Activated CD4-positive, alpha-beta T cell treated with anti-CD3 and anti-CD28 coated beads, Interleukin-2, amount 10 ng/mL, durations not matched to agents 24 days and 14 days (primary cell): ENCODE measurements around the gene TPR. TPM values are rescaled to one million over a fixed set of nuclear protein-coding genes. Genes with fewer than 3 reads are reported as not detected.
A peak's percentile ranks its signal among the peaks of the same experiment; 100 is the strongest.

Experiments
- DNase-seq: peaks from one replicate; pipeline ENCODE4 v3.0.0; 2022
- H3K27ac Mint-ChIP-seq: one replicate; pipeline ENCODE4 v1.8.0; 2022; ENCODE audit warnings: mild to moderate bottlenecking, mixed read lengths
- H3K27me3 Mint-ChIP-seq: one replicate; pipeline ENCODE4 v1.8.0; 2022; ENCODE audit warnings: mixed read lengths
- H3K36me3 Mint-ChIP-seq: one replicate; pipeline ENCODE4 v1.8.0; 2022; ENCODE audit warnings: low read depth, mild to moderate bottlenecking, mixed read lengths
- H3K4me1 Mint-ChIP-seq: one replicate; pipeline ENCODE4 v1.8.0; 2021; ENCODE audit warnings: mixed read lengths
- H3K4me3 Mint-ChIP-seq: one replicate; pipeline ENCODE4 v1.8.0; 2022; ENCODE audit warnings: mild to moderate bottlenecking, moderate library complexity, mixed read lengths
- H3K9me3 Mint-ChIP-seq: one replicate; pipeline ENCODE4 v1.8.0; 2021; ENCODE audit warnings: mixed read lengths
- intact Hi-C: fragments of 100-400 bp; cut with micrococcal nuclease; formaldehyde crosslinking; loops from one replicate; pipeline ENCODE4 v1.15.1; 2023
- total RNA-seq: library from RNA; stranded (reverse); gene quantifications from 2 replicates; pipeline ENCODE4 v1.2.3, GENCODE V29; 2022

TPR gene
- total RNA-seq, 1 donor from 2014 or later = 185 TPM

- peaks cover 16% of the 10 kb centered on the region for H3K4me1 Mint-ChIP-seq
- peaks cover 4% of the 10 kb centered on the region for H3K9me3 Mint-ChIP-seq
- H3K4me3 Mint-ChIP-seq = no peak overlapping the region
- H3K27me3 Mint-ChIP-seq = no peaks in the 10 kb centered on the region
- intact Hi-C loops = no loop called here
- DNase-seq = no peak
- H3K36me3 Mint-ChIP-seq = peaks cover 43% of the 10 kb centered on the region
- no peak overlapping the region for H3K27ac Mint-ChIP-seq
These were observed 64.7 kb downstream of the TPR start for GRCh38 chr1:186310307-186310706.

GRCh38 chr1:186308264-186309060 is 66.6 kb downstream of the TPR start:
- intact Hi-C loops = loop anchor here (10.0 kb wide), 2 partner anchors 66 to 744 kb away; partner anchors contain the start of genes ODR4 and TPR
- peaks cover 4% of the 10 kb centered on the region for H3K9me3 Mint-ChIP-seq
- no peak overlapping the region for H3K4me3 Mint-ChIP-seq
- DNase-seq = peak; percentile 75
- no peak overlapping the region for H3K27ac Mint-ChIP-seq
- peaks cover 32% of the 10 kb centered on the region for H3K36me3 Mint-ChIP-seq
- peaks cover 26% of the 10 kb centered on the region for H3K4me1 Mint-ChIP-seq
- H3K27me3 Mint-ChIP-seq = no peaks in the 10 kb centered on the region

DNA sequence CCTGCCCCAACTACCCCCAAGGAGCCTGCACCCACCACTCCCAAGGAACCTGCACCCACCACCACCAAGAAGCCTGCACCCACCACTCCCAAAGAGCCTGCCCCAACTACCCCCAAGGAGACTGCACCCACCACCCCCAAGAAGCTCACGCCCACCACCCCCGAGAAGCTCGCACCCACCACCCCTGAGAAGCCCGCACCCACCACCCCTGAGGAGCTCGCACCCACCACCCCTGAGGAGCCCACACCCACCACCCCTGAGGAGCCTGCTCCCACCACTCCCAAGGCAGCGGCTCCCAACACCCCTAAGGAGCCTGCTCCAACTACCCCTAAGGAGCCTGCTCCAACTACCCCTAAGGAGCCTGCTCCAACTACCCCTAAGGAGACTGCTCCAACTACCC is 67.6 kb downstream of the TPR start:
- Mint-ChIP-seq H3K4me3 (no peak overlapping the region), H3K27me3 (no peaks in the 10 kb centered on the region), H3K9me3 (peaks cover 4% of the 10 kb centered on the region), H3K4me1 (peaks cover 32% of the 10 kb centered on the region), H3K36me3 (peaks cover 30% of the 10 kb centered on the region), H3K27ac (no peak overlapping the region)
- intact Hi-C loops = loop anchor here (10.0 kb wide), 2 partner anchors 67 to 743 kb away; partner anchors contain the start of genes ODR4 and TPR
- DNase-seq = no peak

DNA sequence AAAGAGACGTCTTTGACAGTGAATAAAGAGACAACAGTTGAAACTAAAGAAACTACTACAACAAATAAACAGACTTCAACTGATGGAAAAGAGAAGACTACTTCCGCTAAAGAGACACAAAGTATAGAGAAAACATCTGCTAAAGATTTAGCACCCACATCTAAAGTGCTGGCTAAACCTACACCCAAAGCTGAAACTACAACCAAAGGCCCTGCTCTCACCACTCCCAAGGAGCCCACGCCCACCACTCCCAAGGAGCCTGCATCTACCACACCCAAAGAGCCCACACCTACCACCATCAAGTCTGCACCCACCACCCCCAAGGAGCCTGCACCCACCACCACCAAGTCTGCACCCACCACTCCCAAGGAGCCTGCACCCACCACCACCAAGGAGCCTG is 68.5 kb downstream of the TPR start:
- Mint-ChIP-seq H3K36me3 (peaks cover 26% of the 10 kb centered on the region), H3K27me3 (no peaks in the 10 kb centered on the region), H3K4me3 (peak overlapping the region; percentile 63), H3K4me1 (peaks cover 41% of the 10 kb centered on the region), H3K27ac (peak overlapping the region; percentile 91), H3K9me3 (peaks cover 4% of the 10 kb centered on the region)
- peak; percentile 75 for DNase-seq
- intact Hi-C loops = loop anchor here (10.0 kb wide), 2 partner anchors 68 to 742 kb away; partner anchors contain the start of genes ODR4 and TPR

DNA sequence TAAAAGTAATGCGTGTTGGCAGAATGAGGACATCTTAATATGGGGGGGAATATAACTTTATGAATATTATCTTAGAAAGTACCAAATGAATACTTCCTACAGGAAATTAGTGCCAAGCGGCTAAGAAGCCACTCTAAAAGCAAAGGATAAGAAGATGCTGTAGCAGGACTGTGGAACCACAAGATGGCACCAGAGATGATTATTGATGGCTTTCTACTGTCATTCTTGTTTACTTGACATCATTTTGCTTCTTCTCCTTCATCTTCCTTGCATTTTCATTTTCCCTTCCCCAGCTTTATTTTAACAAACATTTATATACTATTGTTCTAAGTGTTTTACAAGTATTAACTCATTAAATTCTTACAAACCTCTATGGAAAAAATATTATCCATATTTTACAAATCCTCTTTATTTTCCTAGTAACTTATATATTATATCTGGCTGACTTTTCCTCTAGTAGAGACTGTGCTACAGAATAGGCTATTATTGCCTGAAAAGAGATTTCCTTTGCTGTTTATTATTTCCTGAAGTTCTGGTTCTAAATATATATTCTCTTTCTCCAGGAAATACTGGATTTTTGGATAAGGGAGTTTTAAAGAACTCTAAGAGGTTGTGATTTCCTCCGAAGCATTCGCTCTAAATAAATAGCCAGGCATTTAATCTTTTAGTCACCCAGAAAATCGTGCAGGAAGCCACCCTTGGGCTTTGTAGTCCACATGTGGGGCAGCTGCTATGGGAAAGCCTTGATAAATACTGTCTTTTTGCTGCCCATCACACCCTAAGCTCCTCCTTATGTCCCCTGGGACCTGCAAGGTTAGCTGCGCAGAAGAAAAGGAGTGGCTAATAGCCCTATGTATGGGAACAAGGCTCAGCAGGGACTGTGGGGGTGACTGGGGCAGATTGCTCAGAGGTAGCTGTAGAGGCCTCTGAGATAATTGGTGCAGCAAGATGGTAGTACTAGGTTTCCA is 69.8 kb downstream of the TPR start:
- no peaks in the 10 kb centered on the region for H3K27me3 Mint-ChIP-seq
- H3K4me3 Mint-ChIP-seq = peak overlapping the region; percentile 11
- intact Hi-C loops = loop anchor here (1.0 to 10.0 kb wide), 5 partner anchors 20 to 740 kb away; partner anchors contain the start of genes ODR4 and TPR
- H3K27ac Mint-ChIP-seq = peak overlapping the region; percentile 91
- DNase-seq = peak; percentile 79
- H3K9me3 Mint-ChIP-seq = peaks cover 4% of the 10 kb centered on the region
- H3K4me1 Mint-ChIP-seq = peaks cover 48% of the 10 kb centered on the region
- H3K36me3 Mint-ChIP-seq = peaks cover 20% of the 10 kb centered on the region

GRCh38 chr1:186303911-186304310 is 71.1 kb downstream of the TPR start:
- peaks cover 57% of the 10 kb centered on the region for H3K4me1 Mint-ChIP-seq

GRCh38 chr1:186302381-186302920 is 72.6 kb downstream of the TPR start:
- intact Hi-C loops = loop anchor here (5.0 to 10.0 kb wide), 3 partner anchors 72 to 738 kb away; partner anchors contain the start of genes ODR4 and TPR
- H3K27me3 Mint-ChIP-seq = no peaks in the 10 kb centered on the region

More at GRCh38 chr1:186303911-186304310, 71.1 kb downstream of the TPR start:
- Mint-ChIP-seq H3K27me3 (no peaks in the 10 kb centered on the region), H3K36me3 (peaks cover 16% of the 10 kb centered on the region), H3K4me3 (peak overlapping the region; percentile 65), H3K9me3 (peaks cover 4% of the 10 kb centered on the region), H3K27ac (peak overlapping the region; percentile 97)
- intact Hi-C loops = loop anchor here (2.0 to 10.0 kb wide), 4 partner anchors 31 to 739 kb away; partner anchors contain the start of genes ODR4 and TPR
- peak; percentile 78 for DNase-seq

GRCh38 chr1:186301448-186301847 is 73.6 kb downstream of the TPR start:
- H3K4me1 Mint-ChIP-seq = peaks cover 60% of the 10 kb centered on the region
- H3K27ac Mint-ChIP-seq = peak overlapping the region; percentile 86
- DNase-seq = peak; percentile 81
- H3K36me3 Mint-ChIP-seq = peaks cover 14% of the 10 kb centered on the region
- intact Hi-C loops = loop anchor here (1.0 to 10.0 kb wide), 5 partner anchors 11 to 737 kb away; partner anchors contain the start of genes ODR4 and TPR
- no peaks in the 10 kb centered on the region for H3K27me3 Mint-ChIP-seq
- H3K9me3 Mint-ChIP-seq = peaks cover 3% of the 10 kb centered on the region
- H3K4me3 Mint-ChIP-seq = peak overlapping the region; percentile 59

More at GRCh38 chr1:186302381-186302920, 72.6 kb downstream of the TPR start:
- Mint-ChIP-seq H3K36me3 (peaks cover 16% of the 10 kb centered on the region), H3K27ac (peak overlapping the region; percentile 86), H3K9me3 (peaks cover 4% of the 10 kb centered on the region), H3K4me1 (peaks cover 61% of the 10 kb centered on the region), H3K4me3 (peak overlapping the region; percentile 53)
- DNase-seq = no peak

DNA sequence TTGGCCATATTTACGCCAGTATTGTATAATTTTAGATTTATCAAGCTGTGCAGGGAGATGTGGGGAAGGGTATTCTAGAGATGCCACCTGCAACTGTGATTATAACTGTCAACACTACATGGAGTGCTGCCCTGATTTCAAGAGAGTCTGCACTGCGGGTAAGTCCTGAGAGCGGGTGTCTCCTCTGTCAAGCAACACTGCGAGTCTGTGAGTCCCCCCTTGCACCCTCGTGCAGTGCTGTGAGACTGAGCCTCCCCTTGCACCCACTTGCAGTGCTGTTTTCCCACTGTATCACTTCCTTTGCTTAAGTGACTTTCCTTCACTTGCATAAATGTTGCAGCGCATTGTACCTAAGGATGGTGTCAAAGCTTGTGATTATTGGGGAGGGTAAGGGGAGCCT is 75.0 kb downstream of the TPR start:
- Mint-ChIP-seq H3K4me1 (peaks cover 57% of the 10 kb centered on the region), H3K27me3 (no peaks in the 10 kb centered on the region), H3K27ac (peak overlapping the region; percentile 77), H3K4me3 (peak overlapping the region; percentile 40), H3K36me3 (peaks cover 9% of the 10 kb centered on the region), H3K9me3 (no peaks in the 10 kb centered on the region)
- DNase-seq = no peak
- intact Hi-C loops = loop anchor here (2.0 to 10.0 kb wide), 4 partner anchors 17 to 735 kb away; partner anchors contain the start of genes ODR4 and TPR

DNA sequence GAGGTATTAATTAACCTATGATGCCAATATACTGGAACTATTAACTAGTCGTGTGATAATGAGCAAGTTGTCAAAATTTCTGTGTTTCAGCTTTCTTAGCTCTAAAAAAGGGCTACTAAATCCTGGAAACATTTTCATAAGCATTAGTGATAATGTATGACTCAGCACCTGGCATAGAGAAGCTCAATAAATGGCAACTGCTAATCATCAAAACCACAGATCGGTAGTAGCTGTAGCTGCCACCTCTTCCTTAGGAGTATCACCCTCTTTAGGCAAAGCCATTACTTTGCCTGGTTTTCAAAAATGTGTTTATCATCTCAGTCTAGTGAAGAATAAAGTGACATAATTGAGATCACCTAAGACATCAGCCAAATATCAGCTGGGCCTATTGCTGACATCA is 75.5 kb downstream of the TPR start:
- Mint-ChIP-seq H3K27me3 (no peaks in the 10 kb centered on the region), H3K27ac (peak overlapping the region; percentile 77), H3K9me3 (no peaks in the 10 kb centered on the region), H3K36me3 (peaks cover 9% of the 10 kb centered on the region), H3K4me3 (peak overlapping the region; percentile 40), H3K4me1 (peaks cover 53% of the 10 kb centered on the region)
- intact Hi-C loops = loop anchor here (10.0 kb wide), 1 partner anchor 435 kb away; no protein-coding TSS in a partner anchor
- no peak for DNase-seq

DNA sequence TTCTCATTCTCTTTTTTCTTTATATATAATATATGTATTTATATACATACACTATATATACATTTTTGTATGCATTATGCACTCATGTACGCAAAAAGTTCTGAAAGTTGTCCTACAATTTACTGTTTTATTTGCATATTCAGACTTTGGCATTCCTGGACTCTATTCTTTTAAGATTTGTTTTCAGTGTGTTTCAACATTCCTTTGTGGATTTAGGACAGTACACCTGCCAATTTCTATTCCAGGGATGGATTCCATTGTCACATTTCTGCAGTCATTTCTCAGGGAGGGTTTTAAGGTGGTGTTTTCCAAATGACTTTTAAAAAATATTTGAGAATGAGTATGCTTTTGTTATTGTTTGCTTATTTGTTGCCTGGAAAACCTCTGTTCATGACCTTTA is 76.2 kb downstream of the TPR start:
- Mint-ChIP-seq H3K9me3 (no peaks in the 10 kb centered on the region), H3K27me3 (no peaks in the 10 kb centered on the region), H3K27ac (peak overlapping the region; percentile 77), H3K36me3 (peaks cover 7% of the 10 kb centered on the region), H3K4me1 (peaks cover 55% of the 10 kb centered on the region), H3K4me3 (peak overlapping the region; percentile 40)
- DNase-seq = no peak
- intact Hi-C loops = loop anchor here (10.0 kb wide), 1 partner anchor 436 kb away; no protein-coding TSS in a partner anchor

DNA sequence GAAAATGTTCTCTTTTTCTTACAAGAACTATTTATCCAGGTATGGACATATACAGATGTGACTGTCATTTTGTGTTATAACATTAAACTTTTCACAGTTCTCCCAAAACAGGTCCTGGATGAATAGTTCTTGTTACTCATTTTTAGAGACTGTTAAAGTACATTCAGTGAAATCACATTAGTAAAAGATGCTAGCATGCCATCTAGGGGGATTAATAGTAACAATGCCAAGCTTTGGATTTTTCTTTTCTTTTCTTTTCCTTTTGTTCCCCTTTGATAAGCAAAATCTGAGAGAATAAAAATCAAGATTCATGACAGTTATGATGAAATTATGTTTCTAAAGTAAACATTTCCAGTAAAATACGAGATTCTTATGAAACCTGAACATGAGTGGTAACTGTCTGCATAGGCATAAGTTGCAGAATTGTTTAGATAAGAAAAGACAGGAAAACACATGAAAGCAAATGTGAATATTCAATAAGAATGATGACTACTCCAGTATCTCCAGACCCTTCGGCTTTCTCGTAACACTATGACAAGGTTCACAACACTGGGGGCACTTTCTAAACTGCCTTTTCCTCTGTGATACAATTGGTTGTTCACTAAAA is 77.5 kb downstream of the TPR start:
- no peaks in the 10 kb centered on the region for H3K9me3 Mint-ChIP-seq
- H3K4me3 Mint-ChIP-seq = peak overlapping the region; percentile 54
- no peak for DNase-seq
- peaks cover 4% of the 10 kb centered on the region for H3K36me3 Mint-ChIP-seq
- H3K27ac Mint-ChIP-seq = peak overlapping the region; percentile 67
- H3K27me3 Mint-ChIP-seq = no peaks in the 10 kb centered on the region
- peaks cover 53% of the 10 kb centered on the region for H3K4me1 Mint-ChIP-seq
- intact Hi-C loops = loop anchor here (10.0 kb wide), 1 partner anchor 437 kb away; no protein-coding TSS in a partner anchor
